ENCODE measurements around the gene CUL5. TPM values are rescaled to one million over a fixed set of nuclear protein-coding genes. Genes with fewer than 3 reads are reported as not detected.

CUL5 gene
- total and polyA plus RNA-seq, 2 experiments from 2014 or later, result 32.5 to 58.1 TPM

- TF ChIP-seq, protein P1, sequence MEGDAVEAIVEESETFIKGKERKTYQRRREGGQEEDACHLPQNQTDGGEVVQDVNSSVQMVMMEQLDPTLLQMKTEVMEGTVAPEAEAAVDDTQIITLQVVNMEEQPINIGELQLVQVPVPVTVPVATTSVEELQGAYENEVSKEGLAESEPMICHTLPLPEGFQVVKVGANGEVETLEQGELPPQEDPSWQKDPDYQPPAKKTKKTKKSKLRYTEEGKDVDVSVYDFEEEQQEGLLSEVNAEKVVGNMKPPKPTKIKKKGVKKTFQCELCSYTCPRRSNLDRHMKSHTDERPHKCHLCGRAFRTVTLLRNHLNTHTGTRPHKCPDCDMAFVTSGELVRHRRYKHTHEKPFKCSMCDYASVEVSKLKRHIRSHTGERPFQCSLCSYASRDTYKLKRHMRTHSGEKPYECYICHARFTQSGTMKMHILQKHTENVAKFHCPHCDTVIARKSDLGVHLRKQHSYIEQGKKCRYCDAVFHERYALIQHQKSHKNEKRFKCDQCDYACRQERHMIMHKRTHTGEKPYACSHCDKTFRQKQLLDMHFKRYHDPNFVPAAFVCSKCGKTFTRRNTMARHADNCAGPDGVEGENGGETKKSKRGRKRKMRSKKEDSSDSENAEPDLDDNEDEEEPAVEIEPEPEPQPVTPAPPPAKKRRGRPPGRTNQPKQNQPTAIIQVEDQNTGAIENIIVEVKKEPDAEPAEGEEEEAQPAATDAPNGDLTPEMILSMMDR (IDR thresholded peaks at IDR 0.05; ENCODE audit: low read depth, low read length), result no peak
- Histone ChIP-seq H3K36me3 (no peaks in the 10 kb centered on the region), H3K27ac (peak overlapping the region; percentile 100), H3K27me3 (no peaks in the 10 kb centered on the region), H3K4me3 (peak overlapping the region; percentile 81), H3K9me3 (ENCODE audit: low read depth) (no peaks in the 10 kb centered on the region), H3K4me1 (ENCODE audit: low read depth) (peaks cover 15% of the 10 kb centered on the region)
- peak in 1 of 2 donors; percentile 20 for DNase-seq (ENCODE audit: low read depth in 1 of 2, low spot score in 1 of 2)
These were observed 1.0 kb downstream of the CUL5 start for GRCh38 chr11:108009497-108010370.

- Histone ChIP-seq H3K27me3 (no peaks in the 10 kb centered on the region), H3K27ac (no peak overlapping the region), H3K4me3 (no peak overlapping the region), H3K9me3 (ENCODE audit: low read depth) (no peaks in the 10 kb centered on the region), H3K4me1 (ENCODE audit: low read depth) (peaks cover 15% of the 10 kb centered on the region), H3K36me3 (no peaks in the 10 kb centered on the region)
- no peak for DNase-seq (ENCODE audit: low read depth in 1 of 2, low spot score in 1 of 2)
- TF ChIP-seq, protein P1 (IDR thresholded peaks at IDR 0.05; ENCODE audit: low read depth, low read length), result no peak
These were observed 3.5 kb downstream of the CUL5 start for GRCh38 chr11:108012139-108012725.

- Histone ChIP-seq H3K9me3 (ENCODE audit: low read depth) (no peaks in the 10 kb centered on the region), H3K36me3 (no peaks in the 10 kb centered on the region), H3K27me3 (no peaks in the 10 kb centered on the region), H3K4me3 (no peak overlapping the region), H3K27ac (no peak overlapping the region), H3K4me1 (ENCODE audit: low read depth) (peaks cover 9% of the 10 kb centered on the region)
- DNase-seq (ENCODE audit: low read depth in 1 of 2, low spot score in 1 of 2), result no peak
- TF ChIP-seq, protein P1 (IDR thresholded peaks at IDR 0.05; ENCODE audit: low read depth, low read length), result no peak
These were observed 7.9 kb downstream of the CUL5 start for GRCh38 chr11:108016647-108017046.

GRCh38 chr11:108018708-108019107 is 10.0 kb downstream of the CUL5 start:
- H3K27ac ChIP-seq, result peak overlapping the region; percentile 84
- H3K4me1 ChIP-seq (ENCODE audit: low read depth), result peaks cover 6% of the 10 kb centered on the region
- no peak for DNase-seq (ENCODE audit: low read depth in 1 of 2, low spot score in 1 of 2)
- no peaks in the 10 kb centered on the region for H3K36me3 ChIP-seq
- H3K4me3 ChIP-seq, result no peak overlapping the region
- TF ChIP-seq, protein P1 (IDR thresholded peaks at IDR 0.05; ENCODE audit: low read depth, low read length), result no peak
- H3K27me3 ChIP-seq, result no peaks in the 10 kb centered on the region
- H3K9me3 ChIP-seq (ENCODE audit: low read depth), result no peaks in the 10 kb centered on the region

DNA sequence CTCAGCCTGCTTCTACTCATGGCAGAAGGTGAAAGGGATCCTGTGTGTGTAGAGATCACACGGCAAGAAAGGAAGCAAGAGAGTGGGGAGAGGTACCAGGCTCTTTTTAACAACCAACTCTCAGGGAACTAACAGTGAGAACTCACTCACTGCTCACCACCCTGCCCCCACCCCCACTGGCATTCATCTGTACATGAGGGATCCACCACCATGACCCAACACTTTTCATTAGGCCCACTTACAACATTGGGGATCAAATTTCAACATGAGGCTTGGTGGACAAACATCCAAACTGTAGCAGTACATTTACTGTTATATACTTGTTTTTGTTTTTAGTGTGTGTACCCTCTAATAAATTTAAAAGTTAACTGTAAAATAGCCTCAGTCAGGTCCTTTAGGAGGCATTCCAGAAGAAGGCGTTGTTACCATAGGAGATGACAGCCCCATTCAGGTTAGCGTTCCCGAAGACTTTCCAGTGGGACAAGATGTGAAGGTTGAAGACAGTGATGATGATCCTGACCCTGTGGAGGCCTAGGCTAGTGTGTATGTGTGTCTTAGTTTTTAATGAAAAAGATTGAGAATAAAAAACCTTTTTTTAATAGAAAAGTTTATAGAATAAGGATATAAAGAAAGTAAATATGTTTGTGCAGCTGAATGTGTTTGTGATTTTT is 11.3 kb downstream of the CUL5 start:
- no peaks in the 10 kb centered on the region for H3K27me3 ChIP-seq
- peaks cover 6% of the 10 kb centered on the region for H3K4me1 ChIP-seq (ENCODE audit: low read depth)
- H3K9me3 ChIP-seq (ENCODE audit: low read depth), result no peaks in the 10 kb centered on the region
- H3K27ac ChIP-seq, result peak overlapping the region; percentile 84
- TF ChIP-seq, protein P1 (IDR thresholded peaks at IDR 0.05; ENCODE audit: low read depth, low read length), result no peak
- peak; percentile 31 to 34 for DNase-seq (ENCODE audit: low read depth in 1 of 2, low spot score in 1 of 2)
- no peaks in the 10 kb centered on the region for H3K36me3 ChIP-seq
- H3K4me3 ChIP-seq, result no peak overlapping the region

Measured in cardiac muscle cell (in vitro differentiated cells and primary cell).